Measurements from ENCODE around the gene NCMAP.

DNA sequence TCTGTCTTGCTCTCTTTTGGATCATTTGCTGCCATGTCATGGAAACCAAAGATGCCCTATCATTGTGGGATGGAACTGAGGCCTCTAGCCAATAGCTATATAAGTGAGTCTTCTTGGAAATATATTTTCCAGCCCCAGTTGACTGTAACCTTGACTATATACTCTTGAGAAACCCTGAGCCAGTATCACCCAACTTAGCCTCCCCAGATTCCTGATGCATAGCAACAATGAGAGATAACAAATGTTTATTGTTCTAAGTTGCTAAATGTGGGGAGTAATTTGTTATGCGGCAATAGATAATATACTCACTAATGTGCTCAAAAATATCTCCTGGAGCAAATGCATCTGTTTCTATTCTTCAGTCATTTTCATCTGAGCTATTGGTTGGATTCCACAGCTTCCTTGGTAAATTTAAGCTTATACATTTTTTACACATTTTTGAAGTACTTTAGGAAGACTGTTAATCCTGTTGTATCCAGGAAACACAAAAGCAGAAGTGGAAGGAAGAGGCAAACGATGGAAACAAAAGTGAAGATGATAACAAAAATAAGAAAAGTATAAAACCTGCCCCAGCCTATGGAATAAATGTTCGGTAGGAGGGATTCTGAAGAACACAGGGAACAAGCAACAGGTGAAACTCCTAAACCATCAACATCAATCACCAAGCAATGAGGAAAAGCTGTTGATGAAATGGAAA, 80.9 kb downstream of the NCMAP start:
- TF ChIP-seq POLR2AphosphoS5 (IDR thresholded peaks at IDR 0.05; ENCODE audit: low read depth, low read length) (no peak), GABPA (IDR thresholded peaks at IDR 0.05; ENCODE audit: borderline replicate concordance, insufficient read depth, low read length) (no peak), RAD21 (IDR thresholded peaks at IDR 0.05 in 1 of 2, conservative IDR thresholded peaks at IDR 0.05 in 1 of 2; ENCODE audit: low read depth in 2 of 2, low read length in 2 of 2) (no peak), TAF1 (IDR thresholded peaks at IDR 0.05; ENCODE audit: low read depth, low read length) (no peak)
- TF ChIP-seq, protein P1, sequence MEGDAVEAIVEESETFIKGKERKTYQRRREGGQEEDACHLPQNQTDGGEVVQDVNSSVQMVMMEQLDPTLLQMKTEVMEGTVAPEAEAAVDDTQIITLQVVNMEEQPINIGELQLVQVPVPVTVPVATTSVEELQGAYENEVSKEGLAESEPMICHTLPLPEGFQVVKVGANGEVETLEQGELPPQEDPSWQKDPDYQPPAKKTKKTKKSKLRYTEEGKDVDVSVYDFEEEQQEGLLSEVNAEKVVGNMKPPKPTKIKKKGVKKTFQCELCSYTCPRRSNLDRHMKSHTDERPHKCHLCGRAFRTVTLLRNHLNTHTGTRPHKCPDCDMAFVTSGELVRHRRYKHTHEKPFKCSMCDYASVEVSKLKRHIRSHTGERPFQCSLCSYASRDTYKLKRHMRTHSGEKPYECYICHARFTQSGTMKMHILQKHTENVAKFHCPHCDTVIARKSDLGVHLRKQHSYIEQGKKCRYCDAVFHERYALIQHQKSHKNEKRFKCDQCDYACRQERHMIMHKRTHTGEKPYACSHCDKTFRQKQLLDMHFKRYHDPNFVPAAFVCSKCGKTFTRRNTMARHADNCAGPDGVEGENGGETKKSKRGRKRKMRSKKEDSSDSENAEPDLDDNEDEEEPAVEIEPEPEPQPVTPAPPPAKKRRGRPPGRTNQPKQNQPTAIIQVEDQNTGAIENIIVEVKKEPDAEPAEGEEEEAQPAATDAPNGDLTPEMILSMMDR (IDR thresholded peaks at IDR 0.05; ENCODE audit: control extremely low read depth in 1 of 3, insufficient read depth in 1 of 3, low read depth in 1 of 3, low read length in 3 of 3): no peak

All from H1 (cell line).